Stimulated activated CD4-positive, alpha-beta T cell treated with anti-CD3 and anti-CD28 coated beads, Interleukin-12 subunit alpha, Interleukin-12 subunit beta, amount 100 ng/mL, for 48 hours (primary cell): ENCODE measurements around the gene TMEM178B.

Source experiments
- DNase-seq, 3 donors: peaks; one replicate each; pipeline ENCODE4 v3.0.0-alpha.2; 2020; ENCODE audit warnings: low read depth in 2 of 3, low spot score in 1 of 3

The TMEM178B gene

DNA sequence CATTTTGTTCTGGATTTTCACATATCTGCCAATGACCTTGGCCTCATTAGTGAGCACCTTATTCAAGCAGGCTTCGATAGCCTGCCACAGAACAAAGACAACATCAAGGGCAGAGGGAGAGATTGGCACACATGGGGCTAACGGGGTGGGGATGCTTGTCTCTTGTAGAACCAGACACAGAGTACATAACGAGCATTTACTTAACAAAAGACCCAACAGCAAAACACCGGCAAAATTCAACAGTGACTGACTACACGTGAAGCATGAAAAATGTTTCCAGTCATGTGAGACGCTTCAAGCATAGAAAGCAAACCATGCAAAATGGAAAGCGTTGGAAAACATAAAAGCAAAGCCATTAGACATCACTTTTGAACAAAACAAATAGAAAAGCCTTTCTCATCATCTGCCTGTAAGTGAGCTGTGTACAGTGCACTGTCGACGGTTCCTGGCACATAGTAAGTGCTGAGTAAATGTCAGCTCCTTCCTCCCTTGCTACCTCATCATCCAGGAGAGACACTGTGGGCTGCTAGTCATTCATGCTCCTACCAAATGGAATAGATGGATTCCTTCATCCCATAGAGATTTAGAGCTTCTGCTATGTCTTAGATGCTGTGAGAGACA lies 342.9 kb downstream of the TMEM178B start:
- DNase-seq: no peak

DNA sequence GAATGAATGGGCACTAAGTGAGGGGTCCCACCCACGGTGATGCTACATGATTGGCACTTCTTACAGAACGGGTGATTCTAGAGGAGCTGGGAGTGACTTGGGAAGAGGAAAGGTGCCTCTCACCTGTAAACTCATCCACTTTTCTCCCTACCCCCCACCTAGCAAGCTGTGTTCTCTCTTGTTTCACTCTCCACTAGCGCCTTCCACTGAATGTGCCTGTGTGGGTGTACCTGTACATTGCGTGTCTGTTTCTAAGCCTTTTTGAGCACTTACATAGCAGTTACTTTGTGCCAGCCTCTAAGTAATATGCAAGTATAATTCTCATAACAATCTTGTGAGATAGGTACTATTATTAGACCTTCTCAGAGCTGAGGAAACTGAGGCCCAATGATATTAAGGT lies 343.6 kb downstream of the TMEM178B start:
- no peak for DNase-seq

- DNase-seq: no peak
Measured at GRCh38 chr7:141418066-141418465, 344.2 kb downstream of the TMEM178B start.

- DNase-seq: no peak
Measured at GRCh38 chr7:141421306-141421705, 347.4 kb downstream of the TMEM178B start.

GRCh38 chr7:141427134-141427533 lies 353.3 kb downstream of the TMEM178B start:
- DNase-seq: no peak

GRCh38 chr7:141430455-141431139 lies 356.7 kb downstream of the TMEM178B start:
- no peak for DNase-seq

GRCh38 chr7:141431140-141431479 lies 357.2 kb downstream of the TMEM178B start:
- DNase-seq: no peak

- DNase-seq: no peak
Measured at GRCh38 chr7:141431711-141432110, 357.8 kb downstream of the TMEM178B start.

DNA sequence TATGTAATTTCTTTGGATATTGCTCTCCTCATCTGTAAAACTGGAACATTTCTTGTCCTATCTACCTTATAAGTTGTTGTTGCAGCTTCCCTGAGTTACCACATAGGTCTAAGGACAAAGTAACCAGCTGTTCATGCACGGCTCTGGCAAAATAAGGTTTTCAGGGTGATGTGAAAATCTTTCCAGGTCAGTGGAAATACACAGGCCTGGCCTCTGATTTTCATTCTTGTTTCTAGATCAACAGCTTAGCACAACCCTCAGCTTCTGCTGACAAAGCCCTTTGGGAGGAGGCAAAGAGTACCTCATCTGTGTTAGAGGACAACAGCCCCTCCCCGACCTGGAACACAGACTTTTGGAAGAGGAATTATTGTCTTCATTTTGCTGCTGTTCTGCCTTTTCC lies 359.8 kb downstream of the TMEM178B start:
- no peak for DNase-seq

- no peak for DNase-seq
Measured at GRCh38 chr7:141436139-141436538, 362.3 kb downstream of the TMEM178B start.

- no peak for DNase-seq
Measured at GRCh38 chr7:141436575-141437075, 362.8 kb downstream of the TMEM178B start.

GRCh38 chr7:141439164-141439563 lies 365.3 kb downstream of the TMEM178B start:
- DNase-seq: no peak

GRCh38 chr7:141439776-141440175 lies 365.9 kb downstream of the TMEM178B start:
- no peak for DNase-seq

DNA sequence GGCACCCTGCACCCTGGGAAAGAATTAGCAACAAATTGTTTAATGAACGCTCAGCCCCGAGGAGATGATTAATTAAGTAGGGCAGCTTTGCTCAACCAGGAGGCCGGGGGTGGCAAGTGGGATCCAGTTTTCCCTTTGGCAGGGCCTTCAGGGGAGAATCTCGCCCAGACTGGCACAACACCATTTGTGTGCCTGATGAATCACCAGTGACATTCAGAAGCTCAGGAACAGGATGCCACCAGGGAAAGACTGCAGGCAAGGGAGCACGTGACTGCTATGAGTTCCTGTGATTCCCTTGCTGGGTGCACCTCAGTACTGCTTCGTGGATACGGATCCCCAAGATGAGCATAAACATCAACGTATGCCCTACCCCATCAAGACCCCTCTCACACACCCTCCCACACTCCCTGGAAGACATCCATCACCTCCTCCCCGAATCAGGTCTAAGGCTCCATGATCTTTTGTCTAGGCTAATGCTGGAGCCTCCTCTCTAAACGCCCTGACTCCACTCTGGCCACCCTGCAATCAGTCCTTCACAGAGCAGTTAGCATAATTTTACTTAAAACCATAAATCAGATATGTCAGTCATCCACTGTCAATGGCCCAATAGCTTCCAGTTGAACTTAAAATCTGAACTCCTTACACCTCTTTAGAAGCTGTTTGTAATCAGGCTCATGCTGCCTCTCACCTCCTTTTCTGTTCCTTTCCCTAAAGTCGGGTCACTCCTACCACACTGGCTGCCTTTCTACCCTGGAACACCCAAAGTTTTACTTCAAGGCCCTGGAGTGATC lies 368.2 kb downstream of the TMEM178B start:
- no peak for DNase-seq

GRCh38 chr7:141442781-141443180 lies 368.9 kb downstream of the TMEM178B start:
- DNase-seq: no peak

GRCh38 chr7:141444961-141445360 lies 371.1 kb downstream of the TMEM178B start:
- no peak for DNase-seq

DNA sequence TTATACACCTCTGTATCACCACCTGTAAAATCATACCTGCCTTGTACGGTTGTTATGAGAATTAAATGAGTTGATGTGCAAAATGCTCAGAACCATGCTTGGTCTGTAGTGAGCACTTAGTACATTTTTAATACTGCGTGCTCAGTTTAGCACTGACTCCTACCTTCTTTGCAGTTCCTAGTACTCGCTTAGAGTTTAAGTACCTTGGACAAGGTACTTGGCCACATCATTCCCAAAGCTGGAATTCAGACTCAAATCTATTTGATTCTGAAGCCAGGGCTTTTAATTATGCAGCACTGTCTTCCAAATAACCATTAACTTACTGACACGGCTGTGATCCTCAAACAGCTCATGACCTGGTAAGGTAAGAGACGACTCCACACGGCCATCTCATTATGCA lies 377.4 kb downstream of the TMEM178B start:
- no peak for DNase-seq

GRCh38 chr7:141452911-141453310 lies 379.0 kb downstream of the TMEM178B start:
- no peak for DNase-seq

- DNase-seq: no peak
Measured at GRCh38 chr7:141454338-141454737, 380.5 kb downstream of the TMEM178B start.

DNA sequence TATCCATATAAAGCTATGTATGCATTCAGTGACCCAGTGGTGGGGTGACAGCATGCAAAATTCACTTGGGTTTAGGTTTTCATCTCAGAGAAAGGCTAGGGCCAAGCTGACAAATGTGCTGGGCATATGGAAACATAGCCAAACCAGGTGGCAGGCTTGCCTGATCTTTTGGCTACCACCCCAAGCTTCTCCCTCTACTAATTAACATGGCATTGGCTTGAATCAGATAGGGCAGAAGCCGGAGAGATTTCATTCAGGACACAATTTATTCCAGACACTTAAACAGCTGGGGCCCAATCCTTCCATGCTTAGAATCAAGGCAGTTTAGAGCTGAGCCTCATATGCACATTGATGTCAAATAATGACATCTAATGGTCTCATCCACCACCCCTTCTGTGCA lies 381.9 kb downstream of the TMEM178B start:
- DNase-seq: no peak

- DNase-seq: no peak
Measured at GRCh38 chr7:141456298-141456697, 382.4 kb downstream of the TMEM178B start.

GRCh38 chr7:141456711-141457110 lies 382.8 kb downstream of the TMEM178B start:
- no peak for DNase-seq
